ENCODE results near the gene SAMD14.

The SAMD14 gene

DNA sequence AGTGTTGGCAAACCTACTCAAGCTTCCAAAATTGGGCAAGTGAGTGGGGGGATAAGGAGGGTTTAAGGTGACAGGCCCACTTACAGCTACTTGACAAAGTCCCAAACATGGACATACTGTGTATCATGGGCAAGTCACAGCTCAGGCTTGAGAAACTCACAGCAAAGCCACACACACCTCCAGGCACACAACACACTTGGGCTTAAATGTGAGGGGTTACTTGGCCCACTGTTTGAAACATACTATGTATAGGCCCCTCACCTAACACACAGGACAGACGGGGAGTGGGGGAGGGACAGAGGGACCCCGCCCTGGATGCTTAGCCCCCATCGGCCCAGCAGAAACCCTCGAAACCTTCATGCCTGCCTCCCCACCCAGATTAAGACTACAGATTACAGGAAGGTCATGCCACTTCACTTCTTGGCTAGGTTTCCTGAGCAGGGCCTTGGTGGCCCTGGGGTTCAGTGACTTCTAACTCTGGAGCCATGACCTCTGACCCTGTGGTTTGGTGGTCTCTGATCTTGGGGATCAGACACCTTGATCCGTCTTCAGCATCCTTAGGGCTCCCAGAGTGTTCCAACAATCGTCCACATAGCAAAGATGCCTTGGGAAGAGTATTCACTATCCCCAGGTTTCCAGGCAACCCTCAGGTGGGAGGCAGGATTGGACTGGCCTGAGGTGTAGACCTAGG lies 2.3 kb upstream of the SAMD14 start:
- DNase-seq: no peak

- peak in 1 of 2 experiments; percentile 8 for DNase-seq
Measured at GRCh38 chr17:50130559-50131305, 772 bp upstream of the SAMD14 start.

GRCh38 chr17:50129353-50129727 lies 620 bp downstream of the SAMD14 start:
- DNase-seq: no peak

GRCh38 chr17:50128441-50129352 lies 1.3 kb downstream of the SAMD14 start:
- DNase-seq: no peak

DNA sequence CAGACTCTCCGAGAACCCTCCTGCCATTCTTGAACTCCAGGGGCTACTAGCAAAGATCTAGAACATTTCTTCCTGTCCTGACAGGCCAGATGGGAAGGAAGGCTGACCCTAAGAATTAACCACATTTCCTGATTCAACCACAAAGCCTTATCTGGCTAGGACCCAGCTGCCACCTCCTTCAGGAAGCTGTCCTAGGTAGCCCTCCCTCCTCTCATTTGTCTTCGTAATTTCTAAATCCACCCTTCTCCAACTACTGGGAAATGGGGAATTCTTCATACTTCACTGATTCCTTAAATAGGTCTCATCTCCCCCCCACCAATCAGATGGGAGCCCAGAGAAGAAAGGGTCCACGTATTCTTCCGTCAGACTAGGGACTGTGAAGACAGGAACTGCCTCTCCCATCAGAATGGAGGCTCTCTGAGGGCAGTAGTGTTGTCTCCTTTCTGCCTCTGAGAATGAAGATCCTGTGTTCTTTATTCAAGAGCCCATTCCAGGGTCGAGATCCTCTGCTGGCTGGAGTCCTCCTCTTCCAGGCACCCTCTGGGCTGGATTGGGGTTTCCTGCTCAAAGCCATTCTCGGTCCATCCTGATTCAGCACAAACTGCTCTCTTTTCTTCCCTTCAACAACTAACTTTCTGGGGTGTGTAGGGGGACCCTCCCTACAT lies 2.1 kb downstream of the SAMD14 start:
- DNase-seq: no peak

DNA sequence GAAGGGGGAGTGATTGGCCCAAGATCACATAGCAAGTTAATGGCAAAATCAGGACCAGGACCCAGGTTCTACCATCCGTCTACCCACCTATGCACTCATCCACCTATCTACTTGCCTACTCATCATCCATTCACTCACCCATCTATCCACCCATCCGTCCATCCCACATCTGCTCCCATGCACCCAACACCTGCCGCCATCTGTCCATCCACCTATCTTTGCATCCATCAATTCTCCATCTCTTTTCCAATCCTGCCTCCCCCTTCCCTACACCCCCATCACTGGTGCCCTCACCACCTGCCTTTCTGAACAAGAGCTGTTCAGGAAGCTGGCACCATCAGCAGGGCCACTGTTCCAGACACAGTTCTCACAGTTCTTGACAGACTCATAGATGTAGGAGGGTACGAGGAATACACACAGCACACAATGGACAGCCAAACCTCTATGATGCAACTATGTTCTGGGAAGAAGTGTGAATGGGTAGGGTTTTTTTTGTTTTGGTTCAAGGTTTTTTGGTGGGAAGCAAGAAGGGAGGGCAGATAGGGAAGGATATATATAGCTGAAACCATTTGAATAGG lies 4.5 kb downstream of the SAMD14 start:
- DNase-seq: no peak

DNA sequence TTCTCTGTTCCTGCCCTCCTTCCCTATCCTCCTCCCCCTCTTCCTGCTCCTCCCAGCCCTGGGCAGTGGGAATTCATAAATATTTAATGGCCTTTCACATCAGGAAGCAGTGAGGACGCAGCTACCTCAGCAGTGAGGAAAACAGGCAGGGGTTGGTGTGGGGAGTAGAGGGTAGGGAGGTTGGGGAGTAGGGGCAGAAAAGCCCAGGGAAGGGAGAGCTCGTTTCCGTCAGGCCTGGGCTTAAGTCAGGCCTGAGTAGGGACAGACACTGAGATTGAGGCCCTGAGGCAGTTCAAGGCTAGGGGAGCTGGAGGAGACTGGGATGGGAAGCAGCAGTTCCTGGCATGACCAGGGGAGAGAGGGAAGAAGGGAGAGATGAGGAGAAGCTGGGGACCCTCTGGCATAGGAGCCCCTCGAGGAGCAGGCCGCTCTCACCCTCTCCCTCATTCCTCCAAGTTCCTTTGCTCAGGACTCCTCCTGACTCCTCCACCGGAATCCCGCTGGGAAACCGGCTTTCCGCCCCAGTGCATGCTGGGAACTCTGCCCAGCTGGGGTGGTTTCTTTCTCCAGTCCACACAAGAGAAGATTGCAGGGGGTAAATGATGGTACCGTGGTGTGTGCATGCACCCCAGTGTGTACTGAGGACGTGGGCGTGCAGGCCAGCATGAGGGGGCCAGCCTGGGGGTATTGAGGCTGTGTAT lies 6.2 kb downstream of the SAMD14 start:
- DNase-seq: no peak

- DNase-seq: no peak
Measured at GRCh38 chr17:50122945-50123344, 7.0 kb downstream of the SAMD14 start.

GRCh38 chr17:50120475-50121253 lies 9.3 kb downstream of the SAMD14 start:
- no peak for DNase-seq

GRCh38 chr17:50118828-50119218 lies 11.1 kb downstream of the SAMD14 start:
- no peak for DNase-seq

DNA sequence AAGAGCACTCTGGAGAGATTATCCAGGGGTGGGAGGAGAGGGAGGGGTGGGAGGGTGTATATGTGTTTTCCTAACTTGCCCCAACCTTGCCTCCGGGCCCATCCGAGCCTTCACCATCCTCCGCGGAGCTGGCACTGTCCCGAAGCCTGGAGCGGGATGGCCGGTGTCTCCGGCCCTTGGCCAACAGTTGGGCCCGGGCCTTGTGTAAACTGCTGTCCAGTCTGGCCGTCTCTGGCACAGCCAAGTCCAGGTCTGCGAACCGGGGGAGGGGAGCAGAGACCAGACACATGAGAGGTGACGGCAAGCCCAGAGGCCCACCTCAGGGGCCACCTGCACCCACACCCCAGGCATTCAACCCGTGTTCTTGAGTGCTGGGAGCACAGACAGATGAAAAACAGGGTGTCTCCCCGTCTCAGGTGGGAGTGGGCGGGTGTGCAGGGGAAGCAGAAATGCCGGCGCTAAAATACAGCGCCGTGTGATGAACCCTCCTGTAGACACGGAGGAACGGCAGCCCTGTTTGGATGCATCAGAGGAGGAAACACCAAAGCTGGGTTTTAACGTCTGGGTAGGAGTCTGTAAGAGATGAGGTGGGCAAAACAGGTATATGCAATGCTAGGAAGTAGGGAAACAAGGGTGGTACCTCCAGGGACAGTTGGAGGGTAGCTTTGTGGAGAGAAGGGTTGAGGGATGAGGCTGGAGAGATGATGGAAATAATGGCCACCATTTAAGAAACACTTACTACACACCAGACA lies 11.7 kb downstream of the SAMD14 start:
- DNase-seq: no peak

DNA sequence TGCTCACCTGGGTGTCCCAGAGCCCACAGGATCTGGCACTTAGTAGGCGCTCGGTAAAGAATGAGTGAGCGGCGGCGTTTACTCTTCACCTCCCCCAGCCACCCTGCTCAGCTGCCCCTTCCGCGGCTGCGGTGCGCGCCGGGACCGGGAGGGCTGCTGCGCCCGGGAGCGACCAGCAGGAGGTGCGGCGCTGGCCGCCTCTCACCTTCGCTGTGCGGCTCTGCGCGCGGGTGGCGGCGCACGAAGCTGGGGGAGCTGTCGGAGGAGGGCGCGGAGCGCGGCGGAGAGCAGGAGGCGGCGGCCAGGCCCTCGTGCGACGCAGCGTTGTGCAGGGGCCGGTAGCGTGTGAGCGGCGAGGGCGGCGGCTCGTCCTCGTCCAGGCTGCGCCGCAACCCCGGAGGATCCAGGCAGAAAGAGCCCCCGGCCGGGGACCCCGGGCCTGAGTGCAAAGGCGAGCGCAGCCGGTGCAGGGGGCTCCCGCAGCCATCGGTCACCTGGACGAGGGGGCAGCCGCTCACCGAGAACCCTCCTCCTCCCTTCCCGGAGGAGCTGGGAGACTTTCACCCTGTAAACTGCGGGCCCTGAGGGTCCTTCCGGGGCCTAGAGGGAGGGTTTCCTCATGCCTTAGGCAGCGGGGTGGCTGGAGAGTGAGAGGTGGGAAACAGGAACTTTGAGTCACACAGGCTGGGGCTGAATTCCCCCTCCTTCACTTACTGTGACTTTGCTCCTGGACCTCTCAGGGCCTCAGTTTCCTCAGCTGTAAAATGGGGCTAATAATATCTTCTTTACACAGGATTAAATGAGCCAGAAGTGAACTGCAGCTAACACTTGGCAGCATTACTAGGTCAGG lies 12.5 kb downstream of the SAMD14 start:
- peak; percentile 52 to 57 for DNase-seq

- no peak for DNase-seq
Measured at GRCh38 chr17:50115756-50116155, 14.2 kb downstream of the SAMD14 start.

- DNase-seq: peak in 1 of 2 experiments; percentile 21
Measured at GRCh38 chr17:50114849-50115357, 15.1 kb downstream of the SAMD14 start.

DNA sequence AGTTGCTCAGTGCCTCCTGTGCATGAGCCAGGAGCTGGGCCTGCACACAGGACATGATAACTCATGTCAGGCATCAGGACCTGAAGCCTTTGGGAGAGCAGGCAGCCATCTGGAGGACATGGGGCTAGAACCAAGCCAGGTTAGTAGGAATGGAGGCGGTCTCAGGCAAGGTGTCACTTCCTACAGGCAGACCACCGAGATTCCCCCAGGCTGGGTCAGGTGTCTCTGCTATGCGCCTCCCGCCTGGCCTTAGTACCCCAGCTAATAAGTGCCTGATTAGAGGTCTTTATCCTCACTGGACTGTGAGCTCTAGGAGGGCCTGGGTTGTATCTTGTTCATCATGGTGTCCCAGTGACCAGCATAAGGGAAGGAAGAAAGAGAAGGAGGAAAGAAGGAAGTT lies 15.6 kb downstream of the SAMD14 start:
- no peak for DNase-seq

GRCh38 chr17:50113624-50114320 lies 16.2 kb downstream of the SAMD14 start:
- DNase-seq: no peak

DNA sequence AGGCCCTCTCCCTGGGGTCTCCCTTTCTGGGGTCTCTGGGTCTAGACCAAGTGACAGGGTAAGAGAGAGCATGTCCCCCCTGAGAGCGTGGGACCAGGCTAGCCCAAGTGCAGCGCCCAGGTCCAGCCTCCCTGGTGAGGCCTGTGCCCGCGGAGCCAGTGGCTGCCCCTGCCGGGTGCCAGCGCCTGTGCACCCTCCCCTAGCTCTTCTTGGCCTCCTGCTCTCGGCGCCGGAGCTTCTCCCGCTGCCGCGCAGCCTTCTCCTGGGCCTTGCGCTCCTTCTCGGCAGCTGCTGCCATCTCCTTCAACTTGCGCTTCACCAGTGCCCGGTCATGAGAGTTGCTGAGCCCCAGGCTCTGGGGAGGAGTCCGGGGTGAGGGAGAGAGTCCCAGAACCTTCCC lies 17.3 kb downstream of the SAMD14 start:
- DNase-seq: no peak

All from activated CD4-positive, alpha-beta T cell treated with anti-CD3 and anti-CD28 coated beads, Interleukin-2, amount 50 U/mL, for 4 hours (primary cell).